Measurements from ENCODE around the gene MICAL3. TPM values are rescaled to one million over a fixed set of nuclear protein-coding genes. Genes with fewer than 3 reads are reported as not detected.
"Not testable (repeated sequence)": the region's sequence is repeated elsewhere in the genome, so short reads cannot be mapped to it uniquely, and the experiment has no call there.

The MICAL3 gene
- total RNA-seq, 1 donor, result 11.0 TPM

GRCh38 chr22:18025898-18026297, 1.5 kb upstream of the MICAL3 start:
- Histone ChIP-seq H3K4me1 (ENCODE audit: insufficient read depth, low read length) (peaks cover 17% of the 10 kb centered on the region), H3K27me3 (ENCODE audit: insufficient read depth, low read length) (peaks cover 48% of the 10 kb centered on the region)
- not testable (repeated sequence) for H3K9me3 ChIP-seq (ENCODE audit: low read depth, low read length); H3K4me3 ChIP-seq (ENCODE audit: low read length)

GRCh38 chr22:18024956-18025720, 777 bp upstream of the MICAL3 start:
- H3K27me3 ChIP-seq (ENCODE audit: insufficient read depth, low read length), result peaks cover 48% of the 10 kb centered on the region
- no peak overlapping the region for H3K4me3 ChIP-seq (ENCODE audit: low read length)

GRCh38 chr22:18023509-18024275, 669 bp downstream of the MICAL3 start:
- Histone ChIP-seq H3K4me3 (ENCODE audit: low read length) (peak overlapping the region; percentile 39), H3K27me3 (ENCODE audit: insufficient read depth, low read length) (peaks cover 47% of the 10 kb centered on the region), H3K4me1 (ENCODE audit: insufficient read depth, low read length) (peaks cover 17% of the 10 kb centered on the region), H3K9me3 (ENCODE audit: low read depth, low read length) (no peaks in the 10 kb centered on the region)

More at GRCh38 chr22:18024956-18025720, 777 bp upstream of the MICAL3 start:
- H3K9me3 ChIP-seq (ENCODE audit: low read depth, low read length), result no peaks in the 10 kb centered on the region
- peaks cover 17% of the 10 kb centered on the region for H3K4me1 ChIP-seq (ENCODE audit: insufficient read depth, low read length)

GRCh38 chr22:18022876-18023275, 1.5 kb downstream of the MICAL3 start:
- H3K4me3 ChIP-seq (ENCODE audit: low read length), result no peak overlapping the region
- H3K27me3 ChIP-seq (ENCODE audit: insufficient read depth, low read length), result peaks cover 39% of the 10 kb centered on the region
- H3K4me1 ChIP-seq (ENCODE audit: insufficient read depth, low read length), result peaks cover 17% of the 10 kb centered on the region
- H3K9me3 ChIP-seq (ENCODE audit: low read depth, low read length), result no peaks in the 10 kb centered on the region

GRCh38 chr22:18021431-18021830, 2.9 kb downstream of the MICAL3 start:
- Histone ChIP-seq H3K4me3 (ENCODE audit: low read length) (no peak overlapping the region), H3K9me3 (ENCODE audit: low read depth, low read length) (no peaks in the 10 kb centered on the region), H3K27me3 (ENCODE audit: insufficient read depth, low read length) (peaks cover 33% of the 10 kb centered on the region), H3K4me1 (ENCODE audit: insufficient read depth, low read length) (peaks cover 17% of the 10 kb centered on the region)

GRCh38 chr22:18020743-18021142, 3.6 kb downstream of the MICAL3 start:
- Histone ChIP-seq H3K4me1 (ENCODE audit: insufficient read depth, low read length) (peaks cover 17% of the 10 kb centered on the region), H3K27me3 (ENCODE audit: insufficient read depth, low read length) (peaks cover 29% of the 10 kb centered on the region)
- not testable (repeated sequence) for H3K4me3 ChIP-seq (ENCODE audit: low read length); H3K9me3 ChIP-seq (ENCODE audit: low read depth, low read length)

- Histone ChIP-seq H3K27me3 (ENCODE audit: insufficient read depth, low read length) (no peaks in the 10 kb centered on the region), H3K4me1 (ENCODE audit: insufficient read depth, low read length) (peaks cover 5% of the 10 kb centered on the region), H3K9me3 (ENCODE audit: low read depth, low read length) (no peaks in the 10 kb centered on the region), H3K4me3 (ENCODE audit: low read length) (no peak overlapping the region)
These were observed 10.4 kb downstream of the MICAL3 start for GRCh38 chr22:18013947-18014346.

GRCh38 chr22:18013436-18013835, 10.9 kb downstream of the MICAL3 start:
- Histone ChIP-seq H3K9me3 (ENCODE audit: low read depth, low read length) (no peaks in the 10 kb centered on the region), H3K4me3 (ENCODE audit: low read length) (no peak overlapping the region), H3K27me3 (ENCODE audit: insufficient read depth, low read length) (no peaks in the 10 kb centered on the region), H3K4me1 (ENCODE audit: insufficient read depth, low read length) (peaks cover 5% of the 10 kb centered on the region)

GRCh38 chr22:18012531-18012930, 11.8 kb downstream of the MICAL3 start:
- H3K9me3 ChIP-seq (ENCODE audit: low read depth, low read length), result no peaks in the 10 kb centered on the region
- peaks cover 5% of the 10 kb centered on the region for H3K4me1 ChIP-seq (ENCODE audit: insufficient read depth, low read length)
- no peak overlapping the region for H3K4me3 ChIP-seq (ENCODE audit: low read length)
- H3K27me3 ChIP-seq (ENCODE audit: insufficient read depth, low read length), result no peaks in the 10 kb centered on the region

- Histone ChIP-seq H3K9me3 (ENCODE audit: low read depth, low read length) (no peaks in the 10 kb centered on the region), H3K4me3 (ENCODE audit: low read length) (no peak overlapping the region), H3K27me3 (ENCODE audit: insufficient read depth, low read length) (no peaks in the 10 kb centered on the region), H3K4me1 (ENCODE audit: insufficient read depth, low read length) (peaks cover 15% of the 10 kb centered on the region)
These were observed 14.1 kb downstream of the MICAL3 start for GRCh38 chr22:18010266-18010665.

- H3K9me3 ChIP-seq (ENCODE audit: low read depth, low read length), result no peaks in the 10 kb centered on the region
- H3K4me1 ChIP-seq (ENCODE audit: insufficient read depth, low read length), result peaks cover 20% of the 10 kb centered on the region
- no peak overlapping the region for H3K4me3 ChIP-seq (ENCODE audit: low read length)
- no peaks in the 10 kb centered on the region for H3K27me3 ChIP-seq (ENCODE audit: insufficient read depth, low read length)
These were observed 16.2 kb downstream of the MICAL3 start for GRCh38 chr22:18008136-18008535.

GRCh38 chr22:18005201-18005926, 19.0 kb downstream of the MICAL3 start:
- peaks cover 3% of the 10 kb centered on the region for H3K27me3 ChIP-seq (ENCODE audit: insufficient read depth, low read length)
- H3K9me3 ChIP-seq (ENCODE audit: low read depth, low read length), result no peaks in the 10 kb centered on the region
- no peak overlapping the region for H3K4me3 ChIP-seq (ENCODE audit: low read length)
- H3K4me1 ChIP-seq (ENCODE audit: insufficient read depth, low read length), result peaks cover 33% of the 10 kb centered on the region

GRCh38 chr22:18001894-18002315, 22.5 kb downstream of the MICAL3 start:
- H3K9me3 ChIP-seq (ENCODE audit: low read depth, low read length); H3K27me3 ChIP-seq (ENCODE audit: insufficient read depth, low read length): not testable (repeated sequence)
- Histone ChIP-seq H3K4me3 (ENCODE audit: low read length) (peak overlapping the region; percentile 59), H3K4me1 (ENCODE audit: insufficient read depth, low read length) (peaks cover 56% of the 10 kb centered on the region)

GRCh38 chr22:18001040-18001893, 23.1 kb downstream of the MICAL3 start:
- no peaks in the 10 kb centered on the region for H3K9me3 ChIP-seq (ENCODE audit: low read depth, low read length)
- H3K4me1 ChIP-seq (ENCODE audit: insufficient read depth, low read length), result peaks cover 57% of the 10 kb centered on the region
- H3K4me3 ChIP-seq (ENCODE audit: low read length), result peak overlapping the region; percentile 59
- H3K27me3 ChIP-seq (ENCODE audit: insufficient read depth, low read length), result peaks cover 3% of the 10 kb centered on the region
